Activated T-helper 1 cell treated with anti-CD3 and anti-CD28 coated beads, Interleukin-12 subunit alpha, Interleukin-12 subunit beta, Interleukin-2, Interleukin-4 antibody, amounts not matched to agents 30 ng/mL and 10 ng/mL and 1 ng/mL, durations not matched to agents 14 hours and 24 hours and 36 hours (primary cell): ENCODE results near the gene SLC9A8. TPM values are rescaled to one million over a fixed set of nuclear protein-coding genes. Genes with fewer than 3 reads are reported as not detected.

ENCODE experiments used
- DNase-seq: peaks from one replicate; pipeline ENCODE4 v3.0.0; 2021; ENCODE audit warnings: low spot score
- H3K27ac Mint-ChIP-seq: one replicate; pipeline ENCODE4 v1.8.0; 2021; ENCODE audit warnings: mild to moderate bottlenecking, mixed read lengths
- H3K27me3 Mint-ChIP-seq: one replicate; pipeline ENCODE4 v1.8.0; 2022; ENCODE audit warnings: mild to moderate bottlenecking, moderate library complexity, mixed read lengths; ENCODE audit not compliant: insufficient read depth
- H3K36me3 Mint-ChIP-seq: one replicate; pipeline ENCODE4 v1.8.0; 2021; ENCODE audit warnings: low read depth, mixed read lengths
- H3K4me1 Mint-ChIP-seq: one replicate; pipeline ENCODE4 v1.8.0; 2021; ENCODE audit warnings: low read depth, mixed read lengths
- H3K4me3 Mint-ChIP-seq: one replicate; pipeline ENCODE4 v1.8.0; 2021; ENCODE audit warnings: mild to moderate bottlenecking, moderate library complexity, mixed read lengths
- H3K9me3 Mint-ChIP-seq: one replicate; pipeline ENCODE4 v1.8.0; 2021; ENCODE audit warnings: mixed read lengths
- intact Hi-C: fragments of 100-400 bp; cut with micrococcal nuclease; formaldehyde crosslinking; loops from one replicate; pipeline ENCODE4 v1.15.1; 2024
- total RNA-seq: library from RNA; stranded (reverse); gene quantifications from 2 replicates; pipeline ENCODE4 v1.2.3, GENCODE V29; 2022

Gene SLC9A8
- total RNA-seq, 1 donor from 2014 or later: 20.8 TPM

GRCh38 chr20:49810491-49811190 lies 2.0 kb upstream of the SLC9A8 start:
- intact Hi-C loops: loop anchor here (5.0 kb wide), 2 partner anchors 302 to 623 kb away; partner anchors contain the start of genes STAU1 and UBE2V1
- no peak overlapping the region for H3K4me3 Mint-ChIP-seq
- H3K36me3 Mint-ChIP-seq: peaks cover 16% of the 10 kb centered on the region
- no peak overlapping the region for H3K27ac Mint-ChIP-seq
- peaks cover 63% of the 10 kb centered on the region for H3K4me1 Mint-ChIP-seq
- DNase-seq: no peak
- H3K9me3 Mint-ChIP-seq: peaks cover 4% of the 10 kb centered on the region
- no peaks in the 10 kb centered on the region for H3K27me3 Mint-ChIP-seq

- H3K27ac Mint-ChIP-seq: peak overlapping the region; percentile 97
- peaks cover 54% of the 10 kb centered on the region for H3K4me1 Mint-ChIP-seq
- no peak for DNase-seq
- H3K27me3 Mint-ChIP-seq: no peaks in the 10 kb centered on the region
- intact Hi-C loops: loop anchor here (1.0 to 5.0 kb wide), 11 partner anchors 10 to 625 kb away; partner anchors contain the start of genes B4GALT5, RNF114, SPATA2 and STAU1
- peak overlapping the region; percentile 85 for H3K4me3 Mint-ChIP-seq
- H3K9me3 Mint-ChIP-seq: peaks cover 4% of the 10 kb centered on the region
- H3K36me3 Mint-ChIP-seq: peaks cover 18% of the 10 kb centered on the region
Observed at GRCh38 chr20:49811825-49812506, 662 bp upstream of the SLC9A8 start.

- Mint-ChIP-seq H3K4me1 (peaks cover 55% of the 10 kb centered on the region), H3K27ac (peak overlapping the region; percentile 93), H3K36me3 (peaks cover 28% of the 10 kb centered on the region), H3K9me3 (peaks cover 4% of the 10 kb centered on the region), H3K4me3 (peak overlapping the region; percentile 91), H3K27me3 (no peaks in the 10 kb centered on the region)
- intact Hi-C loops: loop anchor here (1.0 to 5.0 kb wide), 10 partner anchors 10 to 626 kb away; partner anchors contain the start of genes B4GALT5, RNF114, SPATA2 and STAU1
- no peak for DNase-seq
Observed at GRCh38 chr20:49813305-49813974, 812 bp downstream of the SLC9A8 start.

- intact Hi-C loops: loop anchor here (5.0 kb wide), 2 partner anchors 298 to 627 kb away; partner anchors contain the start of genes STAU1 and UBE2V1
- Mint-ChIP-seq H3K36me3 (peaks cover 33% of the 10 kb centered on the region), H3K9me3 (peaks cover 4% of the 10 kb centered on the region), H3K27me3 (no peaks in the 10 kb centered on the region), H3K27ac (peak overlapping the region; percentile 93), H3K4me1 (peaks cover 60% of the 10 kb centered on the region), H3K4me3 (peak overlapping the region; percentile 91)
- DNase-seq: no peak
Observed at GRCh38 chr20:49814057-49814694, 1.5 kb downstream of the SLC9A8 start.

GRCh38 chr20:49818816-49819215 lies 6.2 kb downstream of the SLC9A8 start:
- Mint-ChIP-seq H3K27ac (no peak overlapping the region), H3K9me3 (no peaks in the 10 kb centered on the region), H3K4me1 (peaks cover 68% of the 10 kb centered on the region), H3K4me3 (no peak overlapping the region), H3K36me3 (peaks cover 62% of the 10 kb centered on the region), H3K27me3 (no peaks in the 10 kb centered on the region)
- intact Hi-C loops: no loop called here
- DNase-seq: no peak

GRCh38 chr20:49819702-49820101 lies 7.1 kb downstream of the SLC9A8 start:
- intact Hi-C loops: no loop called here
- H3K4me3 Mint-ChIP-seq: no peak overlapping the region
- H3K27ac Mint-ChIP-seq: no peak overlapping the region
- no peaks in the 10 kb centered on the region for H3K27me3 Mint-ChIP-seq
- H3K9me3 Mint-ChIP-seq: no peaks in the 10 kb centered on the region
- no peak for DNase-seq
- peaks cover 65% of the 10 kb centered on the region for H3K36me3 Mint-ChIP-seq
- peaks cover 67% of the 10 kb centered on the region for H3K4me1 Mint-ChIP-seq

- Mint-ChIP-seq H3K9me3 (no peaks in the 10 kb centered on the region), H3K4me3 (no peak overlapping the region), H3K27ac (no peak overlapping the region), H3K27me3 (no peaks in the 10 kb centered on the region), H3K36me3 (peaks cover 70% of the 10 kb centered on the region), H3K4me1 (peaks cover 63% of the 10 kb centered on the region)
- intact Hi-C loops: no loop called here
- no peak for DNase-seq
Observed at GRCh38 chr20:49821381-49821780, 8.8 kb downstream of the SLC9A8 start.

- Mint-ChIP-seq H3K9me3 (no peaks in the 10 kb centered on the region), H3K27ac (peak overlapping the region; percentile 21), H3K4me1 (peaks cover 63% of the 10 kb centered on the region), H3K4me3 (peak overlapping the region; percentile 40), H3K36me3 (peaks cover 70% of the 10 kb centered on the region), H3K27me3 (no peaks in the 10 kb centered on the region)
- DNase-seq: no peak
- intact Hi-C loops: loop anchor here (2.0 kb wide), 1 partner anchor 109 kb away; the partner anchor contains the start of gene B4GALT5
Observed at GRCh38 chr20:49821870-49822331, 9.3 kb downstream of the SLC9A8 start.

- Mint-ChIP-seq H3K27ac (peak overlapping the region; percentile 68), H3K9me3 (no peaks in the 10 kb centered on the region), H3K36me3 (peaks cover 60% of the 10 kb centered on the region), H3K4me3 (peak overlapping the region; percentile 38), H3K4me1 (peaks cover 56% of the 10 kb centered on the region), H3K27me3 (no peaks in the 10 kb centered on the region)
- intact Hi-C loops: loop anchor here (1.0 to 2.0 kb wide), 5 partner anchors 10 to 212 kb away; partner anchors contain the start of gene B4GALT5
- DNase-seq: peak; percentile 33
Observed at GRCh38 chr20:49823152-49823847, 10.7 kb downstream of the SLC9A8 start.

GRCh38 chr20:49824206-49824605 lies 11.6 kb downstream of the SLC9A8 start:
- Mint-ChIP-seq H3K27me3 (no peaks in the 10 kb centered on the region), H3K36me3 (peaks cover 55% of the 10 kb centered on the region), H3K27ac (peak overlapping the region; percentile 68), H3K9me3 (no peaks in the 10 kb centered on the region), H3K4me3 (peak overlapping the region; percentile 38), H3K4me1 (peaks cover 51% of the 10 kb centered on the region)
- no peak for DNase-seq
- intact Hi-C loops: no loop called here

- intact Hi-C loops: no loop called here
- no peak overlapping the region for H3K27ac Mint-ChIP-seq
Observed at GRCh38 chr20:49825521-49826033, 12.9 kb downstream of the SLC9A8 start.

More at GRCh38 chr20:49825521-49826033, 12.9 kb downstream of the SLC9A8 start:
- H3K4me1 Mint-ChIP-seq: peaks cover 48% of the 10 kb centered on the region
- no peaks in the 10 kb centered on the region for H3K9me3 Mint-ChIP-seq
- H3K27me3 Mint-ChIP-seq: no peaks in the 10 kb centered on the region
- no peak overlapping the region for H3K4me3 Mint-ChIP-seq
- DNase-seq: no peak
- H3K36me3 Mint-ChIP-seq: peaks cover 55% of the 10 kb centered on the region
